ENCODE results near the gene CDH20.

DNA sequence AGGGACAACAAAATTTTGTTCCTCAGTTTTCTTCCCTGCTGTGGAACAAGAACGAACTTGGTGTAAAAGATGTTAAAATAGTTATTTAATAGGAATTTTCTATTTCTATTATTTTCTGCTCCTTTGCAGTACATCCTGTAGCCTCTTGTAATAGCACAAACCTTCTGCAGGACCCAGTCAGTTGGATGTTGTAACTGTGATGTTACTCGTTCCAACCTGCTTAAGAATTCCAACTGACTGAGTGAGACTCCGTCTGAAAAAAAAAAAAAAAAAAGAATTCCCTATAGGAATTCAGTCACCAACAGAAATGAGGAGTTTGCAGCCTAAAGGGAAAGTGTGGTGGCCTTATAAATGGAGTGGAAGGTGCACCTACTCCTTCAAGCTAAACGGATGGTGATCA lies 46.4 kb upstream of the CDH20 start:
- no peak for TF ChIP-seq POLR2AphosphoS5 (IDR thresholded peaks at IDR 0.05)
- TF ChIP-seq, protein P1, sequence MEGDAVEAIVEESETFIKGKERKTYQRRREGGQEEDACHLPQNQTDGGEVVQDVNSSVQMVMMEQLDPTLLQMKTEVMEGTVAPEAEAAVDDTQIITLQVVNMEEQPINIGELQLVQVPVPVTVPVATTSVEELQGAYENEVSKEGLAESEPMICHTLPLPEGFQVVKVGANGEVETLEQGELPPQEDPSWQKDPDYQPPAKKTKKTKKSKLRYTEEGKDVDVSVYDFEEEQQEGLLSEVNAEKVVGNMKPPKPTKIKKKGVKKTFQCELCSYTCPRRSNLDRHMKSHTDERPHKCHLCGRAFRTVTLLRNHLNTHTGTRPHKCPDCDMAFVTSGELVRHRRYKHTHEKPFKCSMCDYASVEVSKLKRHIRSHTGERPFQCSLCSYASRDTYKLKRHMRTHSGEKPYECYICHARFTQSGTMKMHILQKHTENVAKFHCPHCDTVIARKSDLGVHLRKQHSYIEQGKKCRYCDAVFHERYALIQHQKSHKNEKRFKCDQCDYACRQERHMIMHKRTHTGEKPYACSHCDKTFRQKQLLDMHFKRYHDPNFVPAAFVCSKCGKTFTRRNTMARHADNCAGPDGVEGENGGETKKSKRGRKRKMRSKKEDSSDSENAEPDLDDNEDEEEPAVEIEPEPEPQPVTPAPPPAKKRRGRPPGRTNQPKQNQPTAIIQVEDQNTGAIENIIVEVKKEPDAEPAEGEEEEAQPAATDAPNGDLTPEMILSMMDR (IDR thresholded peaks at IDR 0.05): no peak
- TF ChIP-seq EP300 (IDR thresholded peaks at IDR 0.05): no peak
- TF ChIP-seq POLR2A (IDR thresholded peaks at IDR 0.05): no peak

Data from stomach (tissue), 4 donors.